Epithelial cell of prostate (primary cell): ENCODE data around the gene GULP1.

Experiments used
- DNase-seq: peaks from one replicate; pipeline ENCODE4 v3.0.0-alpha.2; 2011; ENCODE audit warnings: low read depth, low spot score
- H3K27ac ChIP-seq: fragments of 450-650 bp; 2 replicates; pipeline ENCODE4 v1.5.1; 2017; ENCODE audit warnings: mild to moderate bottlenecking

Gene GULP1

GRCh38 chr2:188620916-188621315, 329.2 kb downstream of the GULP1 start:
- DNase-seq: no peak
- no peak overlapping the region for H3K27ac ChIP-seq

DNA sequence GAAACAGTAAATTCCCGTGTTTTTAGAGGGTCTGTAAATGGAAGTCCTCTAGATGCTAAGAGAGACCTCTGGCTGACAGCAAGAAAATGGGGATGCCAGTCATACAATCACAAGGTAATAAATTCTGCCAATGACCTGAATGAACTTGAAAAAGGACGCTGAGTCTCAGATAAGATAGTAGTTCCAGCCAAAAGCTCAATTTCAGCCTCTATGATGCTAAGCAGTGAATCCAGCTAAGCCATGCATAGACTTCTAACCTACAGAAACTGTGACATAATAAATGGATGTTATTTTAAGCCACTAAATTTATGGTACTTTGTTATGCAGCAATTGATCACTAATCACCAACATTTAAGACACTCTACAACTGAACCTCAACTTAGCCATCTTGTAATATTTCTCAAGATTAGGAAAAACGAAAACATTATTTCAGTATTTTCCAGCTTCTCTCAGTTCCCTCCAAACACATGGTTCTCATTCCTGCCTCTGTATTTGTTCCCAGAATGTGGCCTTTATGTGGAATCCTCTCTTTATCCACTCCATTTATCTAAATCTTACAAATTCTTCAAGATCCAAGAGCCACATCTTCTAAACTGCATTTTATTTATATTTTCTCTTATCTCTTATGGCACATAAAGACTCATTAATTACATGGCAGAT, 331.1 kb downstream of the GULP1 start:
- no peak for DNase-seq
- H3K27ac ChIP-seq: no peak overlapping the region

- no peak for DNase-seq
- no peak overlapping the region for H3K27ac ChIP-seq
Measured at GRCh38 chr2:188623995-188624643, 332.4 kb downstream of the GULP1 start.

DNA sequence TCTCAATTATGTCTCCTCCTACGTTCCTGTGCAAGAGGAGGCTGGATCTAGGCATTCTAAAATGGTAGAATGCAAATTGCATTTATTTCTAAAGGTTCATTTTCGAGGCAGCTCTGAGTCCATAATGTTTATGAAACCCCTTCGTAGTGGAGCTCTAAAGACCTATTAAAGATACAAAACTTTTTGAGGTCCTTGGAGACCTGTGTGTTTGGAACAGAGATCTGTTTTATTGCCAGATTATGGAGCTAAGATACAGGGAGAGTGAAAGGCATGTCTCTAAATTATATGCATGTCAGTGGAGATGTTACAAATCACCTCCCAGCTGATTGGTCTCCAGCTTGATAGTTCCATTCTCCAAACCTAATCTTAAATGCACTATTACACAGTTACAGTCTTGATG, 335.8 kb downstream of the GULP1 start:
- H3K27ac ChIP-seq: no peak overlapping the region
- no peak for DNase-seq

DNA sequence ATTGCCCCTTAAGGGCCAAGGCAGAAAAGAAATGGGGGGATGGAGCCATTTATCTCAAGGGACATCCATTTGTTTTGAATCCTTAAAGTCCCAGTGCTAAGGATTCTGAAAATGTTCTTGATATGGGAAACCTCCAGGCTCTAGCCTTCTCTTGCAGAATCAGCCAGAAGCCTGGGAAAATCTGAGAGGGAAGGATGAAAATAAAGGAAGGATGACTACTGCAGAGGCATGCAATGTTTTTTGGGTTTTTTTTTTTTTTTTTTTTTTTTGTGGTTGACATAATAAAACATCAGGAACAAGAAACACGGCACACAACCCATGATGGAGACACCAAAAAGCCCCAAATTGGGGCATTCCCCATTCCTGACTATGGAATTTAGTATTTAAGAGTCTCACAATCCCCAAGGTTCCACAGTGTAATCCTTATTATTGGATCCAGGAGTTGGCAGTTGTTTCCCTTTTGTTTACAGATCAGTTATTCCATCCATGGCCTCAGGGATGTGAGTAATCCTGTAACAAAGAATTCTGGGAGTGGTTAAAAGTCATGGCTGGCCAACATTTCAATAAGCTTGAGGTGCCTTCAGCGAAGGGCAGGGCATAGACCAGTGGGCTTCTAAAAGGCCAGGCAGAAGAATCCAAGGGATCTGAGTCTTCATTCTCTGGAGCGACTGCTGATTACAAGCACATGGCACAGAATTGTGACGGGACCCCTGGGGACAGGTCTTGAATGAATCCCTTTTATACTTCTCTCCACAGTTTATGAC, 337.5 kb downstream of the GULP1 start:
- no peak overlapping the region for H3K27ac ChIP-seq
- peak; percentile 56 for DNase-seq

DNA sequence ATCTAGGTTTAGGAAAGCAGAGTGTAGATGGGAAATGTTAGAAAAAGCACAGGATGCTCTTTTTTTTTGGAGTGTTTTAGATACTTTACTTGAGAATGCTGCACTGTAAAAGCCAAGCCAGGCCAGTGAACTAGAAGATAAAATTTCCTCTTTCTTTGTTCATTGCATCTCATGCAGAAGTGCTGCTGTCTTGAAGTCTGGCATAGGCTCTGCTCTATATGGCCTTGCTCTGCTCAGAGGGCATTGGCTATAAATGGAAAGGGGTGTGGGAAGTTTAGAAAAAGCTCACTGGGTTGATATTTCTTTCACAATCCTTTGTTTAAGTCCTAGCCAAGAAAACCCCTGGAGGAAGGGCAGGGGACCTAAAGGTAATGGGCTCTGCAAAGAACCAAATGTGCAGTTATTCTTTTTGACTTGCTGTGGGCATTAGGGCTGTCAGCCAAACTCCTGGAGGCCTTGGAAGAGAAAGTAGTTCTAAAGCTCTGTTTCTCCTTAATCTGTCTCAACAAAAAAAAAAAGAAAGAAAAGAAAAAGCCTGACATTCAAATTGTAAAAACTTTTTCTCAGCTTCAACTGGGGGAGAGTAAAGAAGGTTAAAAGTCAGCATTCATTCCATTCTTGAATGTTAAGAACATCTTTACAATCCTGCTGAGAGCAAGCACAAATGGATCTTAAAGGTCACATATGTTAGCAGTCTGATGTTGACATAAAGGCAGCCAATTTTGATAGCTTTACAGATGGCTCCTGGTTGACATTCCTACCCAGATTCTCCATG, 338.3 kb downstream of the GULP1 start:
- H3K27ac ChIP-seq: no peak overlapping the region
- DNase-seq: no peak

DNA sequence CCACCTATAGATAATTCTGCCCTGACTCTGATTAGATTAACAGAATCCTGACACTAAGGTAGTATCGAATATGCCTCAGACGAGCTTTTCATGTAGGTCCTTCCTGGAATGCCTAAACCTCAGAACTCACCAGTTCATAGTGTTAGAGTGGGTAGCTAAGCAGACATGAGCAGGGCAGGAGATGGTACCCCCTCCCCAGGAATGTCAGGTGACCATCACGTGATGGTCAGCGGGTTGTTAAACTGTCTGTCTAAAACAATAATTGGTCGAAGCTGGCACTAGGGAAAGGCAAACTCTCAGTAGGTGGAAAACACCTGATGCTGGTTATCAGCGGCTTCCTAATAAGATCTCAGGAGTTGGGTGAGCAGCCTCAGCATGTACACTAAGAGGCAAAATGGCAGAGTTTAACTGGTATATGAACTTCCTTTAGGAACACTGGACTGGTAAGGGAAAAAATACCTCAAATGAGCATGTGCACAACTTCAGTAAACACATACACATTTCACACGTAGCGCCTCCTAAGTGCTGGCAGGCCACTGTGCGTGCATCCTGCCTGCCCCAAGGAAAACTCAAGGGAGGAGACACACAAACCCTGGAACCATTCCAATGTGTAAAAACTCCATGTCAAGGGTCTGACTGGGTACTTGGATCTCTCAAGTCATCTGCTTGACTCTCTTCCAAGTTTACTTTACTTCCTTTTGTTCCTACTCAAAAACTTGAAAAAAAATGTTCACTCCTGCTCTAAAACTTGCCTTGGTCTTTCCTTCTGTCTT, 339.5 kb downstream of the GULP1 start:
- DNase-seq: no peak
- H3K27ac ChIP-seq: no peak overlapping the region

- DNase-seq: no peak
- no peak overlapping the region for H3K27ac ChIP-seq
Measured at GRCh38 chr2:188634656-188635055, 343.0 kb downstream of the GULP1 start.
